ENCODE data around the gene PON3. TPM values are rescaled to one million over a fixed set of nuclear protein-coding genes. Genes with fewer than 3 reads are reported as not detected.

Gene PON3
- total and polyA plus RNA-seq, 2 experiments from 2014 or later: not detected

DNA sequence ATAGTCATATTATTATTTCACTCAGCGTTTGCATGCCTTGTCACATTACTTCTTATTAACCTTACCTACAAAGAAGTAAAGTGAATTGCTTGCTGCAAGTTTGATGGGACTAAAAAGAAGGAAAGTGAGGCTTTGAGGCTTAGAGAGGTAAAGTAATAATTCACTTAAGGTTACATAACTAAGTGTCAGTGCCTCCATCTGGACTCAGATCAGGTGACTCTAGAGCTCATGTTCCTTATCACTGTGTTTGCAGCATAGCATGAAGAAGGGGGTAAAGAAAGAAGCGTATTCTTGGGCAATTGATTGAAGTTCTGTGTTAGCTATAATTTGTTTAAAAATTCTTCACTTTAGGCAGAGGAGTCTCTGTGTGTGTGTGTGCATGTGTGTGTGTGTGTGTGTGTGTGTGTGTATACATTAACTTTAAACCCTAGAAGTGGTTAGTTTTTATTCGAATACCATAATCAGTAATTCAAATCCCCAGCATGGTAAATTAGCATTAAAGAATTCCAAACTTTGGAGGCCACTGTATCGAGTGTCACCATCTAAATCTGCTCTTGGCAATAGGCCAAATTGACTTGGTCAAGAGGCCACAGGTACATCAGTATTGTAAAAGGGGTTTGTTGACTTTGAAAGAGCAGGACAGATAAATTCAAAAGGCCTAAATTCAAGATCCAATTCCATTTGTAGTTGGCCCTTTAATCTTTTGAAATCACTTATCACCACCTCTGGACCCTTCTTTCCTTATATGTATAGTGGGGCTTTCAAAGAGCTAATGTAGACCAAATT, 2.2 kb upstream of the PON3 start:
- Histone ChIP-seq H3K9me3 (ENCODE audit: low read depth) (no peaks in the 10 kb centered on the region), H3K36me3 (no peaks in the 10 kb centered on the region)
- TF ChIP-seq, protein P1, sequence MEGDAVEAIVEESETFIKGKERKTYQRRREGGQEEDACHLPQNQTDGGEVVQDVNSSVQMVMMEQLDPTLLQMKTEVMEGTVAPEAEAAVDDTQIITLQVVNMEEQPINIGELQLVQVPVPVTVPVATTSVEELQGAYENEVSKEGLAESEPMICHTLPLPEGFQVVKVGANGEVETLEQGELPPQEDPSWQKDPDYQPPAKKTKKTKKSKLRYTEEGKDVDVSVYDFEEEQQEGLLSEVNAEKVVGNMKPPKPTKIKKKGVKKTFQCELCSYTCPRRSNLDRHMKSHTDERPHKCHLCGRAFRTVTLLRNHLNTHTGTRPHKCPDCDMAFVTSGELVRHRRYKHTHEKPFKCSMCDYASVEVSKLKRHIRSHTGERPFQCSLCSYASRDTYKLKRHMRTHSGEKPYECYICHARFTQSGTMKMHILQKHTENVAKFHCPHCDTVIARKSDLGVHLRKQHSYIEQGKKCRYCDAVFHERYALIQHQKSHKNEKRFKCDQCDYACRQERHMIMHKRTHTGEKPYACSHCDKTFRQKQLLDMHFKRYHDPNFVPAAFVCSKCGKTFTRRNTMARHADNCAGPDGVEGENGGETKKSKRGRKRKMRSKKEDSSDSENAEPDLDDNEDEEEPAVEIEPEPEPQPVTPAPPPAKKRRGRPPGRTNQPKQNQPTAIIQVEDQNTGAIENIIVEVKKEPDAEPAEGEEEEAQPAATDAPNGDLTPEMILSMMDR (IDR thresholded peaks at IDR 0.05; ENCODE audit: low read depth, low read length): no peak

DNA sequence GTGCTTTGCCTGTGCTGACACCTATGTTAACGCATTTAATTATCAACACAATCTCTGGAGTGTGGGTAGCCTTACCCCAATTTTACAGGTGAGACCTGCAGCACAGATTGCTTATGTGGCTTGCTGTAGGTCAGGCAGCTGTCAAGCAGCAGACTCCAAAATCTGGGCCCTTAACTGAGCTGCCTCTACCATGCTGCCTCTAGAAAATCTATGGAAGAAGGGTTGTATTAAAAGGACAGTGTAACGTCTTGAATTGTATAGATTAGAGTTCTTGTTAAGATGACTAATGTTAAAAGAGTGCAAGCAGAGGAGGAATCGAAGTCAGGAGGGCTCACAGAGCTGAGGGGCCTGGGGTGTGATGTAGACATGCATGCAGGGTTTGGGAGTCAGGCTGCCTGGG, 1.2 kb upstream of the PON3 start:
- TF ChIP-seq, protein P1 (IDR thresholded peaks at IDR 0.05; ENCODE audit: low read depth, low read length): no peak
- DNase-seq (ENCODE audit: low read depth in 1 of 2, low spot score in 1 of 2): no peak
- Histone ChIP-seq H3K27ac (no peak overlapping the region), H3K27me3 (peaks cover 19% of the 10 kb centered on the region), H3K9me3 (ENCODE audit: low read depth) (no peaks in the 10 kb centered on the region), H3K4me1 (ENCODE audit: low read depth) (no peaks in the 10 kb centered on the region), H3K4me3 (no peak overlapping the region), H3K36me3 (no peaks in the 10 kb centered on the region)

More for the DNA sequence above, 2.2 kb upstream of the PON3 start:
- no peak overlapping the region for H3K27ac ChIP-seq
- no peaks in the 10 kb centered on the region for H3K4me1 ChIP-seq (ENCODE audit: low read depth)
- no peak for DNase-seq (ENCODE audit: low read depth in 1 of 2, low spot score in 1 of 2)
- H3K27me3 ChIP-seq: peaks cover 19% of the 10 kb centered on the region
- H3K4me3 ChIP-seq: no peak overlapping the region

DNA sequence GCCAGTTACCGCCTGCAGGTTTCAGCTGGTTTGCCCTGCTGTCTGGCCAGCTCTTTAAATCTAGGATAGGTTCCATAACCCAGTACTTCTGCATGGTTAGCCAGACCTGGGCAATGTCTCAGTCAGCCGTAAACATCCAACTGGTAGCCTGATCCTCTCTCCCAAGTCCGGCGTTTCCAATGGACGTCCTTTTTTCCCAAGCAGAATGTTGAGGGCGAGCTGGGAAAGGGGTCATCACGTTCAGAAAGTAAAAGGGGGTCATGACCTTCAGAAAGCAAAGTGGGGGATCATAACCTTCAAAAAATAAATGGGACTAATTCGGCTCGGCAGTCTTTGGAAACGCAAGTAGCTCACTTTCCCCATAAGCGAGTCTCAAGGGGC, 430 bp downstream of the PON3 start:
- H3K4me3 ChIP-seq: no peak overlapping the region
- TF ChIP-seq, protein P1 (IDR thresholded peaks at IDR 0.05; ENCODE audit: low read depth, low read length): no peak
- H3K27ac ChIP-seq: no peak overlapping the region
- DNase-seq (ENCODE audit: low read depth in 1 of 2, low spot score in 1 of 2): no peak
- H3K27me3 ChIP-seq: peaks cover 19% of the 10 kb centered on the region
- no peaks in the 10 kb centered on the region for H3K36me3 ChIP-seq
- H3K9me3 ChIP-seq (ENCODE audit: low read depth): no peaks in the 10 kb centered on the region
- no peaks in the 10 kb centered on the region for H3K4me1 ChIP-seq (ENCODE audit: low read depth)

DNA sequence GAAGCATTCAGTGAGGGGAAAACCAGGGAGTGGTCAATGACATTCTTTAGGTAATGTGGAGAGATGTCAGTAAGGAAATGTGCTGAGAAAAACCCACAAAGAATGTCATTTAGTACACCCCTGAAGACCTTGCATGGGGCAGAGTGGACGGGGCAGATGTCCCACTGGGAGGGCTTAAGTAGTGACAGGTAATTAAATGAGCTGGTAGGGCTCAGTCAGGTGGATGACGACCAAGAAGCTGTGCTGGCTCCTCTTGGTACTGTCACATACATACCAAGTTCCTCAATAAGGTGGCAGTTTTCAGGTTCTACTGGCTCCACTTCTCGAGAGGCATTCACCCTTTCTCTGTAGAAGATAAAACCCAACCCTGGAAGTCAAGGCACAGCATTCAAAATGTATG, 1.8 kb downstream of the PON3 start:
- DNase-seq (ENCODE audit: low read depth in 1 of 2, low spot score in 1 of 2): no peak
- TF ChIP-seq, protein P1 (IDR thresholded peaks at IDR 0.05; ENCODE audit: low read depth, low read length): no peak
- H3K4me3 ChIP-seq: no peak overlapping the region

DNA sequence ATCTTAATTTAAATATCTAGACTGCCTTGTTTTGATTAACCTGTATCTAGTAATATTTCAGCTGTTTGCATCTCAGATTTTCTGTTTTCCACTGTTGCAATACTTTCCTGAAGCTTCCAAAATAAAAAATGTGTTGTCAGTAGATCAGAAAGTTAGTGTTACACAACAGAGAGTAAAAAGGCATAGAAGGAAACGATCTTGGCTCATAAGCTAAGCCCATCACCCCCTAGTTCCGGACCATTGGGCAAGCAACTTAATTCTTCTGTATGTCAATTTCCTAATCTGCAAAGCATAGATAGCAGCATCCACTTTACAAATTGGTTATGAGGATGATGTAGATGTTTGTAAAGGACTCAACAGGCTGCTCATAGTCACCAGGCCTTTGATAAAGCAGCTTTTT, 4.4 kb downstream of the PON3 start:
- Histone ChIP-seq H3K4me1 (ENCODE audit: low read depth) (no peaks in the 10 kb centered on the region), H3K27me3 (peaks cover 13% of the 10 kb centered on the region), H3K4me3 (no peak overlapping the region), H3K9me3 (ENCODE audit: low read depth) (no peaks in the 10 kb centered on the region), H3K27ac (no peak overlapping the region), H3K36me3 (no peaks in the 10 kb centered on the region)
- TF ChIP-seq, protein P1 (IDR thresholded peaks at IDR 0.05; ENCODE audit: low read depth, low read length): no peak
- DNase-seq (ENCODE audit: low read depth in 1 of 2, low spot score in 1 of 2): peak in 1 of 2 donors; percentile 62

More for the DNA sequence above, 1.8 kb downstream of the PON3 start:
- H3K36me3 ChIP-seq: no peaks in the 10 kb centered on the region
- peaks cover 19% of the 10 kb centered on the region for H3K27me3 ChIP-seq
- H3K27ac ChIP-seq: no peak overlapping the region
- no peaks in the 10 kb centered on the region for H3K4me1 ChIP-seq (ENCODE audit: low read depth)
- no peaks in the 10 kb centered on the region for H3K9me3 ChIP-seq (ENCODE audit: low read depth)

Measured in cardiac muscle cell (in vitro differentiated cells and primary cell).